ENCODE measurements around the gene L3MBTL2.

The L3MBTL2 gene

GRCh38 chr22:41241133-41241676 lies 36.1 kb downstream of the L3MBTL2 start:
- Mint-ChIP-seq H3K4me1 (ENCODE audit: low read depth) (peaks cover 3% of the 10 kb centered on the region), H3K27ac (no peak overlapping the region), H3K36me3 (ENCODE audit: low read depth) (peaks cover 4% of the 10 kb centered on the region), H3K9me3 (no peaks in the 10 kb centered on the region), H3K4me3 (no peak overlapping the region), H3K27me3 (ENCODE audit: low read depth) (peaks cover 3% of the 10 kb centered on the region)
- no peak for DNase-seq (ENCODE audit: low spot score)

- H3K36me3 Mint-ChIP-seq (ENCODE audit: low read depth), result peaks cover 5% of the 10 kb centered on the region
- peaks cover 3% of the 10 kb centered on the region for H3K27me3 Mint-ChIP-seq (ENCODE audit: low read depth)
- no peak for DNase-seq (ENCODE audit: low spot score)
- H3K9me3 Mint-ChIP-seq, result no peaks in the 10 kb centered on the region
- no peak overlapping the region for H3K27ac Mint-ChIP-seq
- H3K4me3 Mint-ChIP-seq, result no peak overlapping the region
- H3K4me1 Mint-ChIP-seq (ENCODE audit: low read depth), result peaks cover 3% of the 10 kb centered on the region
Measured at GRCh38 chr22:41242396-41243117, 37.4 kb downstream of the L3MBTL2 start.

- Mint-ChIP-seq H3K9me3 (no peaks in the 10 kb centered on the region), H3K27ac (no peak overlapping the region)
Measured at GRCh38 chr22:41243361-41243760, 38.2 kb downstream of the L3MBTL2 start.

GRCh38 chr22:41245917-41246499 lies 40.9 kb downstream of the L3MBTL2 start:
- H3K9me3 Mint-ChIP-seq, result no peaks in the 10 kb centered on the region
- H3K4me3 Mint-ChIP-seq, result no peak overlapping the region
- no peak overlapping the region for H3K27ac Mint-ChIP-seq
- no peaks in the 10 kb centered on the region for H3K27me3 Mint-ChIP-seq (ENCODE audit: low read depth)
- no peak for DNase-seq (ENCODE audit: low spot score)
- H3K36me3 Mint-ChIP-seq (ENCODE audit: low read depth), result peaks cover 20% of the 10 kb centered on the region
- H3K4me1 Mint-ChIP-seq (ENCODE audit: low read depth), result no peaks in the 10 kb centered on the region

More at GRCh38 chr22:41243361-41243760, 38.2 kb downstream of the L3MBTL2 start:
- peaks cover 3% of the 10 kb centered on the region for H3K4me1 Mint-ChIP-seq (ENCODE audit: low read depth)
- no peak overlapping the region for H3K4me3 Mint-ChIP-seq
- H3K36me3 Mint-ChIP-seq (ENCODE audit: low read depth), result peaks cover 9% of the 10 kb centered on the region
- H3K27me3 Mint-ChIP-seq (ENCODE audit: low read depth), result peaks cover 3% of the 10 kb centered on the region
- no peak for DNase-seq (ENCODE audit: low spot score)

GRCh38 chr22:41247703-41248102 lies 42.6 kb downstream of the L3MBTL2 start:
- Mint-ChIP-seq H3K4me3 (no peak overlapping the region), H3K4me1 (ENCODE audit: low read depth) (no peaks in the 10 kb centered on the region), H3K27ac (no peak overlapping the region), H3K36me3 (ENCODE audit: low read depth) (peaks cover 29% of the 10 kb centered on the region), H3K27me3 (ENCODE audit: low read depth) (no peaks in the 10 kb centered on the region), H3K9me3 (no peaks in the 10 kb centered on the region)
- no peak for DNase-seq (ENCODE audit: low spot score)

GRCh38 chr22:41248314-41248713 lies 43.2 kb downstream of the L3MBTL2 start:
- Mint-ChIP-seq H3K27ac (no peak overlapping the region), H3K4me3 (no peak overlapping the region), H3K9me3 (no peaks in the 10 kb centered on the region), H3K36me3 (ENCODE audit: low read depth) (peaks cover 28% of the 10 kb centered on the region), H3K4me1 (ENCODE audit: low read depth) (no peaks in the 10 kb centered on the region), H3K27me3 (ENCODE audit: low read depth) (no peaks in the 10 kb centered on the region)
- DNase-seq (ENCODE audit: low spot score), result no peak

GRCh38 chr22:41248758-41249157 lies 43.6 kb downstream of the L3MBTL2 start:
- no peaks in the 10 kb centered on the region for H3K27me3 Mint-ChIP-seq (ENCODE audit: low read depth)
- H3K27ac Mint-ChIP-seq, result no peak overlapping the region
- H3K4me3 Mint-ChIP-seq, result no peak overlapping the region
- H3K4me1 Mint-ChIP-seq (ENCODE audit: low read depth), result no peaks in the 10 kb centered on the region
- H3K36me3 Mint-ChIP-seq (ENCODE audit: low read depth), result peaks cover 28% of the 10 kb centered on the region
- no peaks in the 10 kb centered on the region for H3K9me3 Mint-ChIP-seq
- DNase-seq (ENCODE audit: low spot score), result no peak

- Mint-ChIP-seq H3K27me3 (ENCODE audit: low read depth) (no peaks in the 10 kb centered on the region), H3K27ac (no peak overlapping the region), H3K4me3 (no peak overlapping the region), H3K9me3 (no peaks in the 10 kb centered on the region), H3K36me3 (ENCODE audit: low read depth) (peaks cover 32% of the 10 kb centered on the region), H3K4me1 (ENCODE audit: low read depth) (no peaks in the 10 kb centered on the region)
- DNase-seq (ENCODE audit: low spot score), result no peak
Measured at GRCh38 chr22:41249442-41249841, 44.3 kb downstream of the L3MBTL2 start.

- H3K27me3 Mint-ChIP-seq (ENCODE audit: low read depth), result no peaks in the 10 kb centered on the region
- H3K9me3 Mint-ChIP-seq, result no peaks in the 10 kb centered on the region
- DNase-seq (ENCODE audit: low spot score), result no peak
- no peak overlapping the region for H3K27ac Mint-ChIP-seq
- no peaks in the 10 kb centered on the region for H3K4me1 Mint-ChIP-seq (ENCODE audit: low read depth)
- H3K36me3 Mint-ChIP-seq (ENCODE audit: low read depth), result peaks cover 32% of the 10 kb centered on the region
- H3K4me3 Mint-ChIP-seq, result no peak overlapping the region
Measured at GRCh38 chr22:41250127-41250526, 45.0 kb downstream of the L3MBTL2 start.

- Mint-ChIP-seq H3K9me3 (no peaks in the 10 kb centered on the region), H3K27ac (no peak overlapping the region), H3K27me3 (ENCODE audit: low read depth) (no peaks in the 10 kb centered on the region), H3K36me3 (ENCODE audit: low read depth) (peaks cover 45% of the 10 kb centered on the region), H3K4me3 (no peak overlapping the region), H3K4me1 (ENCODE audit: low read depth) (no peaks in the 10 kb centered on the region)
- DNase-seq (ENCODE audit: low spot score), result no peak
Measured at GRCh38 chr22:41252365-41252764, 47.3 kb downstream of the L3MBTL2 start.

GRCh38 chr22:41254230-41254629 lies 49.1 kb downstream of the L3MBTL2 start:
- H3K36me3 Mint-ChIP-seq (ENCODE audit: low read depth), result peaks cover 50% of the 10 kb centered on the region
- H3K27ac Mint-ChIP-seq, result peak overlapping the region; percentile 55
- no peaks in the 10 kb centered on the region for H3K9me3 Mint-ChIP-seq
- H3K27me3 Mint-ChIP-seq (ENCODE audit: low read depth), result no peaks in the 10 kb centered on the region
- H3K4me1 Mint-ChIP-seq (ENCODE audit: low read depth), result no peaks in the 10 kb centered on the region
- DNase-seq (ENCODE audit: low spot score), result no peak
- no peak overlapping the region for H3K4me3 Mint-ChIP-seq

- no peak overlapping the region for H3K27ac Mint-ChIP-seq
Measured at GRCh38 chr22:41256254-41257253, 51.4 kb downstream of the L3MBTL2 start.

GRCh38 chr22:41257696-41258095 lies 52.6 kb downstream of the L3MBTL2 start:
- Mint-ChIP-seq H3K4me1 (ENCODE audit: low read depth) (no peaks in the 10 kb centered on the region), H3K27me3 (ENCODE audit: low read depth) (no peaks in the 10 kb centered on the region), H3K4me3 (no peak overlapping the region), H3K27ac (no peak overlapping the region), H3K36me3 (ENCODE audit: low read depth) (peaks cover 41% of the 10 kb centered on the region), H3K9me3 (no peaks in the 10 kb centered on the region)
- no peak for DNase-seq (ENCODE audit: low spot score)

More at GRCh38 chr22:41256254-41257253, 51.4 kb downstream of the L3MBTL2 start:
- H3K4me1 Mint-ChIP-seq (ENCODE audit: low read depth), result no peaks in the 10 kb centered on the region
- H3K27me3 Mint-ChIP-seq (ENCODE audit: low read depth), result no peaks in the 10 kb centered on the region
- H3K36me3 Mint-ChIP-seq (ENCODE audit: low read depth), result peaks cover 40% of the 10 kb centered on the region
- H3K9me3 Mint-ChIP-seq, result no peaks in the 10 kb centered on the region
- no peak overlapping the region for H3K4me3 Mint-ChIP-seq
- DNase-seq (ENCODE audit: low spot score), result no peak
